ENCODE data around the gene ZNF322. TPM values are rescaled to one million over a fixed set of nuclear protein-coding genes. Genes with fewer than 3 reads are reported as not detected.

ZNF322 gene
- total RNA-seq, 2 donors from 2014 or later, result 42.5 to 59.9 TPM

DNA sequence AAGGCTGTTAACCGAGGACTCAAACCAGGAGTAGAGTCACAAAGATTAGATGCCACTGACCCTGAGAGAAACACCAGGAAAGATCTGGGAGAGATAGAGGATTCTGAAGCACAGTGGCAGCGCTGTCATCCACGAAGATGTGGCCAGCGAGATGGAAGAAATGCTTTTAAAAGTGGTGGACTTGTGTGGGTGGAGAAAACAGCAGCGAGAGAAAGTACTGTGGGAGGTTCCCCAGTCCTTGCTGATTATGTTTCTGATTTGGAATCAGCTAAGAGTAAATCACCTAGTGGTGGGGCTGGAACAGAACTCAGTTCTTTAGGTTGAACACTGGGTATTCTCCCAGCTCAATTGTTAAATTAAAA, 435 bp upstream of the ZNF322 start:
- Mint-ChIP-seq H3K4me3 (peak overlapping the region; percentile 80), H3K36me3 (ENCODE audit: low read depth) (peaks cover 14% of the 10 kb centered on the region), H3K9me3 (no peaks in the 10 kb centered on the region), H3K27ac (no peak overlapping the region), H3K4me1 (peaks cover 7% of the 10 kb centered on the region), H3K27me3 (ENCODE audit: insufficient read depth) (peaks cover 46% of the 10 kb centered on the region)
- DNase-seq, result no peak
- 1 to 5% methylated on average over 4 to 5 of the region's 5 CpGs for WGBS, 2 experiments (ENCODE audit: insufficient coverage in 1 of 2, insufficient read length in 1 of 2)
- peaks cover 47% of the 10 kb centered on the region for H3K27me3 ChIP-seq (ENCODE audit: control insufficient read depth, insufficient read depth, low read length, poor library complexity, severe bottlenecking)
- no peak overlapping the region for H3K27ac ChIP-seq (ENCODE audit: low read depth, low read length)
- peak overlapping the region; percentile 56 for H3K9ac ChIP-seq (ENCODE audit: extremely low read depth, low read length, poor library complexity, severe bottlenecking)
- no peaks in the 10 kb centered on the region for H3K9me3 ChIP-seq (ENCODE audit: control insufficient read depth, low read length)
- H3K36me3 ChIP-seq (ENCODE audit: control insufficient read depth, insufficient read depth, low read length), result peaks cover 25% of the 10 kb centered on the region
- no peaks in the 10 kb centered on the region for H3K4me1 ChIP-seq (ENCODE audit: control insufficient read depth, insufficient read depth, low read length)
- H3K4me3 ChIP-seq (ENCODE audit: low read length), result peak overlapping the region; percentile 89
- TF ChIP-seq, protein P1, sequence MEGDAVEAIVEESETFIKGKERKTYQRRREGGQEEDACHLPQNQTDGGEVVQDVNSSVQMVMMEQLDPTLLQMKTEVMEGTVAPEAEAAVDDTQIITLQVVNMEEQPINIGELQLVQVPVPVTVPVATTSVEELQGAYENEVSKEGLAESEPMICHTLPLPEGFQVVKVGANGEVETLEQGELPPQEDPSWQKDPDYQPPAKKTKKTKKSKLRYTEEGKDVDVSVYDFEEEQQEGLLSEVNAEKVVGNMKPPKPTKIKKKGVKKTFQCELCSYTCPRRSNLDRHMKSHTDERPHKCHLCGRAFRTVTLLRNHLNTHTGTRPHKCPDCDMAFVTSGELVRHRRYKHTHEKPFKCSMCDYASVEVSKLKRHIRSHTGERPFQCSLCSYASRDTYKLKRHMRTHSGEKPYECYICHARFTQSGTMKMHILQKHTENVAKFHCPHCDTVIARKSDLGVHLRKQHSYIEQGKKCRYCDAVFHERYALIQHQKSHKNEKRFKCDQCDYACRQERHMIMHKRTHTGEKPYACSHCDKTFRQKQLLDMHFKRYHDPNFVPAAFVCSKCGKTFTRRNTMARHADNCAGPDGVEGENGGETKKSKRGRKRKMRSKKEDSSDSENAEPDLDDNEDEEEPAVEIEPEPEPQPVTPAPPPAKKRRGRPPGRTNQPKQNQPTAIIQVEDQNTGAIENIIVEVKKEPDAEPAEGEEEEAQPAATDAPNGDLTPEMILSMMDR (conservative IDR thresholded peaks at IDR 0.05), result peak; percentile 67

DNA sequence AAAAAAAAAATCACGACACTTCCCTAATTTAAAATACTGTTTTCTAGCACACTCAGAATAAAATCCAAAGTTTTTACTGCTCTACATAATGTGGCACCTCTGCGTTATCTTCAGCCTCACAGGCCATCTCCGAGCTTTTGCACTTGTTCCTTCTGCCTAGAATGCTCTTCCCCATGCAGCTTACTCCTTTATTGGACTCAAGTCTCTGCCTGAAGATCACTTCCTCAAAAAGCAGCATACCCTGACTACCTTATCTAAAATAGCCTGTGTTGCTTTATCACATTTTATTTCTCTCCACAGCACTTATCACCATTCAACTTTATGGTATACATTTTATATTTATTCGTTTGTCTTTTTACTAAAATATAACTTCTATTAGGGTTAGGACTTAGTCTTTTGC, 2.3 kb downstream of the ZNF322 start:
- TF ChIP-seq, protein P1 (conservative IDR thresholded peaks at IDR 0.05), result no peak
- H3K9me3 Mint-ChIP-seq, result peaks cover 4% of the 10 kb centered on the region
- WGBS, 2 experiments (ENCODE audit: insufficient coverage in 1 of 2, insufficient read length in 1 of 2), result 94% methylated on average over 2 to 3 of the region's 4 CpGs

GRCh38 chr6:26653007-26653406, 6.5 kb downstream of the ZNF322 start:
- Mint-ChIP-seq H3K27me3 (ENCODE audit: insufficient read depth) (no peaks in the 10 kb centered on the region), H3K4me1 (no peaks in the 10 kb centered on the region), H3K9me3 (peaks cover 19% of the 10 kb centered on the region), H3K4me3 (no peak overlapping the region), H3K27ac (no peak overlapping the region), H3K36me3 (ENCODE audit: low read depth) (peaks cover 75% of the 10 kb centered on the region)
- TF ChIP-seq, protein P1 (conservative IDR thresholded peaks at IDR 0.05), result no peak
- no peak for DNase-seq
- no peak overlapping the region for H3K27ac ChIP-seq (ENCODE audit: low read depth, low read length)
- H3K9ac ChIP-seq (ENCODE audit: extremely low read depth, low read length, poor library complexity, severe bottlenecking), result no peak overlapping the region
- no peaks in the 10 kb centered on the region for H3K27me3 ChIP-seq (ENCODE audit: control insufficient read depth, insufficient read depth, low read length, poor library complexity, severe bottlenecking)
- 100% methylated on average over 3 to 4 of the region's 5 CpGs for WGBS, 2 experiments (ENCODE audit: insufficient coverage in 1 of 2, insufficient read length in 1 of 2)
- H3K4me1 ChIP-seq (ENCODE audit: control insufficient read depth, insufficient read depth, low read length), result no peaks in the 10 kb centered on the region
- peaks cover 89% of the 10 kb centered on the region for H3K36me3 ChIP-seq (ENCODE audit: control insufficient read depth, insufficient read depth, low read length)
- no peak overlapping the region for H3K4me3 ChIP-seq (ENCODE audit: low read length)
- H3K9me3 ChIP-seq (ENCODE audit: control insufficient read depth, low read length), result peaks cover 55% of the 10 kb centered on the region

More for the DNA sequence above, 2.3 kb downstream of the ZNF322 start:
- Histone ChIP-seq H3K9ac (ENCODE audit: extremely low read depth, low read length, poor library complexity, severe bottlenecking) (no peak overlapping the region), H3K27me3 (ENCODE audit: control insufficient read depth, insufficient read depth, low read length, poor library complexity, severe bottlenecking) (peaks cover 19% of the 10 kb centered on the region), H3K9me3 (ENCODE audit: control insufficient read depth, low read length) (peaks cover 21% of the 10 kb centered on the region), H3K27ac (ENCODE audit: low read depth, low read length) (no peak overlapping the region), H3K4me3 (ENCODE audit: low read length) (no peak overlapping the region), H3K36me3 (ENCODE audit: control insufficient read depth, insufficient read depth, low read length) (peaks cover 52% of the 10 kb centered on the region), H3K4me1 (ENCODE audit: control insufficient read depth, insufficient read depth, low read length) (no peaks in the 10 kb centered on the region)
- peaks cover 38% of the 10 kb centered on the region for H3K36me3 Mint-ChIP-seq (ENCODE audit: low read depth)
- peaks cover 7% of the 10 kb centered on the region for H3K4me1 Mint-ChIP-seq
- H3K27ac Mint-ChIP-seq, result no peak overlapping the region
- peaks cover 19% of the 10 kb centered on the region for H3K27me3 Mint-ChIP-seq (ENCODE audit: insufficient read depth)
- no peak for DNase-seq
- no peak overlapping the region for H3K4me3 Mint-ChIP-seq

Measured in endodermal cell (in vitro differentiated cells).